ENCODE measurements around the gene SMG9.

- TF ChIP-seq CTCF (conservative IDR thresholded peaks at IDR 0.05; ENCODE audit: low read depth, low read length) = no peak
- no peak for TF ChIP-seq EZH2 (IDR thresholded peaks at IDR 0.05; ENCODE audit: borderline replicate concordance, low read depth, low read length, poor library complexity, severe bottlenecking)
Observed at GRCh38 chr19:43777163-43777695, 22.5 kb upstream of the SMG9 start.
